ENCODE measurements around the gene BUB3.

The BUB3 gene, protein sequence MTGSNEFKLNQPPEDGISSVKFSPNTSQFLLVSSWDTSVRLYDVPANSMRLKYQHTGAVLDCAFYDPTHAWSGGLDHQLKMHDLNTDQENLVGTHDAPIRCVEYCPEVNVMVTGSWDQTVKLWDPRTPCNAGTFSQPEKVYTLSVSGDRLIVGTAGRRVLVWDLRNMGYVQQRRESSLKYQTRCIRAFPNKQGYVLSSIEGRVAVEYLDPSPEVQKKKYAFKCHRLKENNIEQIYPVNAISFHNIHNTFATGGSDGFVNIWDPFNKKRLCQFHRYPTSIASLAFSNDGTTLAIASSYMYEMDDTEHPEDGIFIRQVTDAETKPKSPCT

DNA sequence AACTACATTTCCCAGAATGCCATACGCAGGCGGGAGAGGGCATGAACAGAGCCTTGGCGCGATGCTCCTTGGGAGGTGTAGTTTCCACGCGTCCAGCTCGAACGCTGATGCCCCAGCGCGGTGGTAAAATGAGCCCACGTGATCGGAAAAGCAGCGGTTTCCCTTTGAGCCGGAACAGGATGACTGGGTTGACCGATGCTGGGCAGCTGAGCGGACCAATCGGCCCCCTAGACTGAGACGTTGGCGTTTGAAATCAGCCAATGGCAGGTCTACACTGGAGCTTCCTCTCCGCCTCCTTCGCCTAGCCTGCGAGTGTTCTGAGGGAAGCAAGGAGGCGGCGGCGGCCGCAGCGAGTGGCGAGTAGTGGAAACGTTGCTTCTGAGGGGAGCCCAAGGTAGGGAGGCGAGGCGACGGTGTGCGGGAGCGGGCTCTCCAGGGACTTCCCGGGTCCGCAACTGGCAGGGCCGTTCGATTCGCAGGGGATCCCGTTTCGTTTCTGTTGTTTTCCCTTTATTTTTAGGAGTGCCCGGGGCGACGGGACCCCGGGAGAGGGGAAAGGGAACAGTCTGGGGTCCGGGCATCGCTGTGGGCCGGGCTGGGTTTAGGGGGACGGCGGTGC lies at the start of gene BUB3:
TSS of gene BUB3 (plus strand) at position 311 of the 619 bp plus-strand sequence. CDS start 516 bp downstream, outside the sequence.
- DNase-seq (ENCODE audit: extremely low read depth, low read depth), result peak; percentile 99
- TF ChIP-seq, protein P1, sequence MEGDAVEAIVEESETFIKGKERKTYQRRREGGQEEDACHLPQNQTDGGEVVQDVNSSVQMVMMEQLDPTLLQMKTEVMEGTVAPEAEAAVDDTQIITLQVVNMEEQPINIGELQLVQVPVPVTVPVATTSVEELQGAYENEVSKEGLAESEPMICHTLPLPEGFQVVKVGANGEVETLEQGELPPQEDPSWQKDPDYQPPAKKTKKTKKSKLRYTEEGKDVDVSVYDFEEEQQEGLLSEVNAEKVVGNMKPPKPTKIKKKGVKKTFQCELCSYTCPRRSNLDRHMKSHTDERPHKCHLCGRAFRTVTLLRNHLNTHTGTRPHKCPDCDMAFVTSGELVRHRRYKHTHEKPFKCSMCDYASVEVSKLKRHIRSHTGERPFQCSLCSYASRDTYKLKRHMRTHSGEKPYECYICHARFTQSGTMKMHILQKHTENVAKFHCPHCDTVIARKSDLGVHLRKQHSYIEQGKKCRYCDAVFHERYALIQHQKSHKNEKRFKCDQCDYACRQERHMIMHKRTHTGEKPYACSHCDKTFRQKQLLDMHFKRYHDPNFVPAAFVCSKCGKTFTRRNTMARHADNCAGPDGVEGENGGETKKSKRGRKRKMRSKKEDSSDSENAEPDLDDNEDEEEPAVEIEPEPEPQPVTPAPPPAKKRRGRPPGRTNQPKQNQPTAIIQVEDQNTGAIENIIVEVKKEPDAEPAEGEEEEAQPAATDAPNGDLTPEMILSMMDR (IDR thresholded peaks at IDR 0.05; ENCODE audit: low read depth, low read length, missing control alignments), result no peak
- H3K4me3 ChIP-seq (replicated peaks; ENCODE audit: low read depth, low read length), result peak within 1 kb of the TSS; percentile 97

DNA sequence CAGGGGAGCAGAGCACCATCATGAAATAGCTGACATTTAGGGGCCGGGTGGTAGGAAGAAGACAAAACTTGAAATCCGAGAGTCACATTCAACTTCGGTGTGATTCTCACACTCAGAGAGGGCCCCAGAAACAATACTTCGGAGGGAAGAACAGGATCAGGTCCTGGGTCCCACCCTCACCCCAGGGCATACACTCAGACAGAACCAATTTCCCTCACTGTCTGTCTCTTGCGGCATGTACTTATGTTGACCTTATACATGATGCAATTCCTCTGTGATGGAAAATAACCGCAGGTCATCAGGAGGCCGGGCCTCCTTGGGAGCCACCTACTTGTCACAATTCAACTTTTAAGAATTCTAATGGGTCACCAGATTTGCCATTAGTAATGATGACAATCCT lies 44.7 kb upstream of the BUB3 start:
- TF ChIP-seq, protein P1 (IDR thresholded peaks at IDR 0.05; ENCODE audit: low read depth, low read length, missing control alignments), result no peak
- DNase-seq (ENCODE audit: extremely low read depth, low read depth), result no peak
- H3K4me3 ChIP-seq (replicated peaks; ENCODE audit: low read depth, low read length), result no peak overlapping the region

DNA sequence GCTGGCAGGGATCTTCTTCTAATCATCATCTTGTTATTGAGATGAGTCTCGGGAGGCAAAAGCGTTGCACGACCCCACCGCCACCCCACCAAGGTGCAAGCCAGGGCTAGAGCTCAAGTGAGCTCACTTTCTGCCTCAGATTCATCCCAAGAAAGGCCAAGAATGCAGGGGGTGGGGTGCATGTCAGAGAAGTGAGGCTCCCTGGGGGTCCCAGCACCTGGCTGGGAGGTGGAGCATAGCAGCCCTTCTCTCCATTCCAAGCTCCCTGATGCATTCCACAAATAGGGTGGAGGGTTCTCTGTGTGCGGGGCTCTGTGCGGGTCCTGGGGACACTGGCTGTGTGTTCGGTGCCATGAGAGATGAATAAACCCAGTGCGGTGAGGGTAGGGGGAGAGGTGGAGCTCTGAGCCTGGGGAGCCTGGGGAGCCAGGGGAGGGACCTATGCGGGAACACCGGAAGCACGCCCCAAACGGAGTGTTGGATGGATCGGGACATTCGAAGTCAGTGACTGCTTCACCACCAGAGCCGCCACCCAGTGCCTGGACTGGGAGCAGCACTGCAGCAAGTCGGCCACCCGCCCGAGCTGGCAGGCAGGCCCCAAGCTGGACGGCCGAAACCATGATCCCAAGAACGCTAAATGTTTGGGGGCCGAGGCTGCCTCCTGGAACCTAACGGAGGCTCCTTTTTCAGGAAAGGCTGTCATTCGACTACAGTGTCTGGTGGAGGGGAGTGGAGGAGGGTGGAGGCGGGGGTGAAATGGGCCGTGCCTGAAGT lies 36.4 kb upstream of the BUB3 start:
- TF ChIP-seq, protein P1 (IDR thresholded peaks at IDR 0.05; ENCODE audit: low read depth, low read length, missing control alignments), result no peak
- no peak for DNase-seq (ENCODE audit: extremely low read depth, low read depth)
- no peak overlapping the region for H3K4me3 ChIP-seq (replicated peaks; ENCODE audit: low read depth, low read length)

DNA sequence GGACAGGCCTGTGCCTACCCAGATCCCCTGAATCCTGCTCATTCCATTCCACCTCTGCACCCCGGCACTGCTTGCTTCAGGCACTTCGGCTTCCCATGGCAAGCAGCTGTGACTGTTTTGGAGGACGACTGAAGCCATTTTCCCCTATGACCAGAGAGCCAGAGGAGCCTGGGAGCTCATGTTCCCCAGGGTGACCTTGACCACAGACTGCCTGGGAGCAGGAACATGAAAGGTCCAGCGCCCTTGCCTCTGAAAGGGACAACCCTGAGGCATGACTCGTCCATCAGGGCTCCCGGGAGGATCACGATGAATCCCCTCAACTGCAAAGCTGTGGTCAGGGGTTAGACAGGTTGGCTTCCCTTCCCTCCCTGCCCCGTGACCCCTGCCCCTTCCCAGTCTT lies 35.1 kb upstream of the BUB3 start:
- no peak for DNase-seq (ENCODE audit: extremely low read depth, low read depth)
- TF ChIP-seq, protein P1 (IDR thresholded peaks at IDR 0.05; ENCODE audit: low read depth, low read length, missing control alignments), result no peak
- no peak overlapping the region for H3K4me3 ChIP-seq (replicated peaks; ENCODE audit: low read depth, low read length)

DNA sequence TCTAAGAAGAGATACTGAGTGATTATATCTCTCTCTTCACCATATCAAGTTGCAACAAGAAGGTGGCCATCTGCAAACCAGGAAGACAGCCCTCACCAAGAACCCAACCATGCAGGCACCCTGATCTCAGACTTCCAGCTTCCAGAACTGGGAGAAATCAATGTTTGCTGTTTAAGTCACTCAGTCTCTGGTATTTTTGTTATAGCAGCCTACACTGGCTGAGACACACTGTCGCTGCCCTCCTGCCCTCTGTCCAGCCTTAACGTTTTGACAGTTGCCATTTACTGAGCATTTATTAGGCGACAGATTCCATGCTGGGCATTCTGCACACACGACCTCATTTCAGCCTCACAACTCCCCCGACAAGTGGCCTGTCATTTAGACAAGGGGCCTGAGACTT lies 28.0 kb upstream of the BUB3 start:
- DNase-seq (ENCODE audit: extremely low read depth, low read depth), result no peak
- TF ChIP-seq, protein P1 (IDR thresholded peaks at IDR 0.05; ENCODE audit: low read depth, low read length, missing control alignments), result no peak
- H3K4me3 ChIP-seq (replicated peaks; ENCODE audit: low read depth, low read length), result no peak overlapping the region

DNA sequence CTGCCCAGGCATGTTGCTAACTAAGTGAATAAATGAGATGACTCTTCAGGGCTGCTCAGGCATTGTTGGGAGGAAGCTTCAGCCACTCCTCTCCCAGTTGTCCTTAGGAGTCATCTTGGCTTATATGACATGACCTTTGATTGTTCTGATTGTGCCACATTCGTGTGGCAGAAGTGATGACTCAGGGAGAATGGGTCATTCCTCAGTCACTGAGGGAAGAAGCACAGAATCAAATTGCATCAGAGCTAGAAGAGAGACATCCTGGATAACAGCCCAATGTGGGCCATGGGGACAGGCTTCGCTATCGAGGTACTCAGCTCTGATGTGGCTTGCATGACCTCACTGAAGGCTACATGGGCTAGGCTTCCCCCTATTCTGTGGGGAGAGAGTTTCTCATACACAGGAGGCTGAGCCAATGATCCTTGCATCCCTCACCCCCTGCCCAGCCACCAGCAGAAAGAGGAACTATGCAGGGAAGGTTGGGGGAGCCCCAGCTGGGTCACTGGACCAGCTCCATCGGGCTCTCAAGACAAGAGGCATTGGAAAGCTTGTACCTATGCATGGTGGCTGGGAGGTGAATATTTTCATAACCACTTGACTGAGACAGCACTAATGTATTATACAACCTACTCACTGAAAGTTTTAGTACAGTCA lies 24.5 kb upstream of the BUB3 start:
- TF ChIP-seq, protein P1 (IDR thresholded peaks at IDR 0.05; ENCODE audit: low read depth, low read length, missing control alignments), result no peak
- H3K4me3 ChIP-seq (replicated peaks; ENCODE audit: low read depth, low read length), result no peak overlapping the region
- no peak for DNase-seq (ENCODE audit: extremely low read depth, low read depth)

All from HFF-Myc (cell line).